Measurements from ENCODE around the gene ITGB1BP2.
"Not testable (repeated sequence)": the region's sequence is repeated elsewhere in the genome, so short reads cannot be mapped to it uniquely, and the experiment has no call there.

Gene ITGB1BP2

GRCh38 chrX:71296806-71297205 is 4.7 kb upstream of the ITGB1BP2 start:
- Histone ChIP-seq H3K36me3 (replicated peaks; ENCODE audit: low read depth, low read length) (peaks cover 49% of the 10 kb centered on the region), H3K27me3 (ENCODE audit: low read depth, low read length) (no peaks in the 10 kb centered on the region)

GRCh38 chrX:71298119-71298518 is 3.4 kb upstream of the ITGB1BP2 start:
- Histone ChIP-seq H3K9me3 (ENCODE audit: insufficient read depth, low read length) (no peaks in the 10 kb centered on the region), H2AFZ (ENCODE audit: low read depth, low read length) (no peak overlapping the region), H3K4me1 (ENCODE audit: low read length) (no peaks in the 10 kb centered on the region), H3K27me3 (ENCODE audit: low read depth, low read length) (no peaks in the 10 kb centered on the region), H3K4me2 (ENCODE audit: low read length) (no peak overlapping the region), H3K27ac (ENCODE audit: low read length) (no peak overlapping the region), H3K79me2 (ENCODE audit: low read length) (peaks cover 14% of the 10 kb centered on the region; the same call in 1 of the 2 replicates), H3K4me3 (ENCODE audit: low read length) (no peak overlapping the region), H3K36me3 (replicated peaks; ENCODE audit: low read depth, low read length) (peaks cover 43% of the 10 kb centered on the region), H3K9ac (ENCODE audit: low read length) (no peak overlapping the region), H4K20me1 (ENCODE audit: insufficient read depth, low read length) (0 out of 2 replicates have a peak, but pooled peaks cover 3% of the 10 kb centered on the region)
- TF ChIP-seq EZH2phosphoT487 (IDR thresholded peaks at IDR 0.05; ENCODE audit: low read depth) (no peak), CTCF (IDR thresholded peaks at IDR 0.05; ENCODE audit: low read depth, low read length) (no peak)

More at GRCh38 chrX:71296806-71297205, 4.7 kb upstream of the ITGB1BP2 start:
- no peak overlapping the region for H3K27ac ChIP-seq (ENCODE audit: low read length)
- H3K9ac ChIP-seq (ENCODE audit: low read length), result no peak overlapping the region
- peaks cover 27% of the 10 kb centered on the region for H3K79me2 ChIP-seq (ENCODE audit: low read length)
- H2AFZ ChIP-seq (ENCODE audit: low read depth, low read length), result no peak overlapping the region
- H4K20me1 ChIP-seq (ENCODE audit: insufficient read depth, low read length), result peaks cover 6% of the 10 kb centered on the region; the same call in 1 of the 2 replicates
- no peaks in the 10 kb centered on the region for H3K9me3 ChIP-seq (ENCODE audit: insufficient read depth, low read length)
- no peaks in the 10 kb centered on the region for H3K4me1 ChIP-seq (ENCODE audit: low read length)
- no peak for TF ChIP-seq EZH2phosphoT487 (IDR thresholded peaks at IDR 0.05; ENCODE audit: low read depth)
- no peak for TF ChIP-seq CTCF (IDR thresholded peaks at IDR 0.05; ENCODE audit: low read depth, low read length)
- no peak overlapping the region for H3K4me3 ChIP-seq (ENCODE audit: low read length)
- H3K4me2 ChIP-seq (ENCODE audit: low read length), result no peak overlapping the region

GRCh38 chrX:71300064-71300463 is 1.5 kb upstream of the ITGB1BP2 start:
- not testable (repeated sequence) for H3K79me2 ChIP-seq (ENCODE audit: low read length); H3K27ac ChIP-seq (ENCODE audit: low read length); H3K4me3 ChIP-seq (ENCODE audit: low read length); H3K9ac ChIP-seq (ENCODE audit: low read length); H3K27me3 ChIP-seq (ENCODE audit: low read depth, low read length); H3K4me2 ChIP-seq (ENCODE audit: low read length); H2AFZ ChIP-seq (ENCODE audit: low read depth, low read length); H3K9me3 ChIP-seq (ENCODE audit: insufficient read depth, low read length); H4K20me1 ChIP-seq (ENCODE audit: insufficient read depth, low read length); H3K4me1 ChIP-seq (ENCODE audit: low read length)
- H3K36me3 ChIP-seq (replicated peaks; ENCODE audit: low read depth, low read length), result peaks cover 48% of the 10 kb centered on the region

- H3K4me2 ChIP-seq (ENCODE audit: low read length); H3K79me2 ChIP-seq (ENCODE audit: low read length): not testable (repeated sequence)
- H3K36me3 ChIP-seq (replicated peaks; ENCODE audit: low read depth, low read length), result peaks cover 50% of the 10 kb centered on the region
Measured at GRCh38 chrX:71300495-71300894, 1.1 kb upstream of the ITGB1BP2 start.

GRCh38 chrX:71302461-71303213 is 1.1 kb downstream of the ITGB1BP2 start:
- Histone ChIP-seq H3K36me3 (replicated peaks; ENCODE audit: low read depth, low read length) (peaks cover 35% of the 10 kb centered on the region), H3K4me1 (ENCODE audit: low read length) (no peaks in the 10 kb centered on the region), H3K4me2 (ENCODE audit: low read length) (no peak overlapping the region), H2AFZ (ENCODE audit: low read depth, low read length) (no peak overlapping the region), H3K9me3 (ENCODE audit: insufficient read depth, low read length) (no peaks in the 10 kb centered on the region), H3K79me2 (ENCODE audit: low read length) (0 out of 2 replicates have a peak, but pooled peaks cover 3% of the 10 kb centered on the region), H3K27me3 (ENCODE audit: low read depth, low read length) (no peaks in the 10 kb centered on the region), H3K4me3 (ENCODE audit: low read length) (no peak overlapping the region), H4K20me1 (ENCODE audit: insufficient read depth, low read length) (no peaks in the 10 kb centered on the region), H3K9ac (ENCODE audit: low read length) (no peak overlapping the region), H3K27ac (ENCODE audit: low read length) (no peak overlapping the region)
- TF ChIP-seq CTCF (IDR thresholded peaks at IDR 0.05; ENCODE audit: low read depth, low read length) (no peak), EZH2phosphoT487 (IDR thresholded peaks at IDR 0.05; ENCODE audit: low read depth) (no peak)

More at GRCh38 chrX:71300495-71300894, 1.1 kb upstream of the ITGB1BP2 start:
- H3K27ac ChIP-seq (ENCODE audit: low read length); H3K4me3 ChIP-seq (ENCODE audit: low read length); H3K9me3 ChIP-seq (ENCODE audit: insufficient read depth, low read length); H4K20me1 ChIP-seq (ENCODE audit: insufficient read depth, low read length); H2AFZ ChIP-seq (ENCODE audit: low read depth, low read length); H3K9ac ChIP-seq (ENCODE audit: low read length); H3K4me1 ChIP-seq (ENCODE audit: low read length); H3K27me3 ChIP-seq (ENCODE audit: low read depth, low read length): not testable (repeated sequence)
